Measurements from ENCODE around the gene PCDHA10.

GRCh38 chr5:140840978-140841962 lies 14.4 kb upstream of the PCDHA10 start, which contains the start of gene PCDHA8:
- TF ChIP-seq CTCF (IDR thresholded peaks at IDR 0.05 in 4 of 5, conservative IDR thresholded peaks at IDR 0.05 in 1 of 5) (no peak), POLR2A (IDR thresholded peaks at IDR 0.05) (no peak)
